OCI-M2 (cell line): Measurements from ENCODE around the gene ADI1.
"Not testable (repeated sequence)": the region's sequence is repeated elsewhere in the genome, so short reads cannot be mapped to it uniquely, and the experiment has no call there.

ENCODE experiments used
- DNase-seq: peaks from one replicate; lab custom pipeline; 2025; ENCODE audit not compliant: unreplicated experiment; lab: John Stamatoyannopoulos, UW

Gene ADI1

DNA sequence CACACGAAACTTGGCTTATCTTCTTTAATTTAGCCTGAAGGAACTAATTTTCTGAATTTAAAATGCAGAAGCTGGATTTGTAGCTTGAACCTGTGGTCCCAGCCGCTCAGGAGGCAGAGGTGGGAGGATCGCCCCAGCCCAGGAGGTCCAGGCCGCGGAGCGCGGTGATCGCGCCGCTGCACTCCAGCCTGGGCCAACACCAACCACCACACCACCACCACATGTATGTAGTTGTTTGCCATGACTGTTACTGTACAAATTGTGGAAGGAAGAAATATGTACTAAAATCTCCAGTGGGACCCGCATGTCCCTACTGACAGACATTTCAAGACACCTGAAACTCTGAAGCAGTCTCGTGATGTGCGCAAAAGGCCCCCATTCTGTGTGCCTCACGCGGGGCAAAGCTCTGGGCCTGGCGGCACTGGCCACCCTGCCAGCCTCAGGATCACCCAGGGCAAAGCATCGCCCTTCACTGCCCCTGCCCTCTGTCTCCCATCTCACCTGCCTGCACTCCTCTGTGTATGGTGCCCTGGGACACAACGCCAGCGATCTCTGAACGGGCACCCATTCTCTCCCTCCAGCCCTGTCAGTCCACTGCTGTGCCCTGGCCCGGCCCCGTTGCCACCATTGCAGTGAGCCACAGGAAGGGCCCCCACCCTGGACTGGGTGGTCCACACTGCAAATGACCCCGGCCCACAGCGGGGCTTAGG lies 10.1 kb upstream of the ADI1 start:
- DNase-seq = no peak

GRCh38 chr2:3527886-3528785 lies 8.8 kb upstream of the ADI1 start:
- DNase-seq = no peak

DNA sequence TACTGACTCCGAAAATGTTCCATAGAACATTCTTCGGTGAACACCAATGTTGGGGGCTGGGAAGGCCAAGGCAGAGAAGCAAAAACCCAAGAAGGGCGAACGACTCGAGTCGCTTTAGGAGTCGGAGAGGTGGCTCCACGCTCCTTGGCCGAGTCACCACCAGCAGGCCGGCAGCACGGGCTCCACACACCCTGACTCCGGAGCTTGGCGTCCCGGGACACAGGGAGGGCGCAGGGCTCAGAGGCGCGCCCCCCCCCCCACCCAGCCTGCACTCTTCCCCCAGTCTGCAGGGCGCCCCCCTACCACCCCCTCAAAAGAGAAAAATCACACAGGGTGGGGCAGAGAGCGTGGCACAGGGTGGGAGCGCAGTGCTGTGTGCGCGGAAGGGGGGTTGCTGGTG lies 7.5 kb upstream of the ADI1 start:
- DNase-seq = no peak

DNA sequence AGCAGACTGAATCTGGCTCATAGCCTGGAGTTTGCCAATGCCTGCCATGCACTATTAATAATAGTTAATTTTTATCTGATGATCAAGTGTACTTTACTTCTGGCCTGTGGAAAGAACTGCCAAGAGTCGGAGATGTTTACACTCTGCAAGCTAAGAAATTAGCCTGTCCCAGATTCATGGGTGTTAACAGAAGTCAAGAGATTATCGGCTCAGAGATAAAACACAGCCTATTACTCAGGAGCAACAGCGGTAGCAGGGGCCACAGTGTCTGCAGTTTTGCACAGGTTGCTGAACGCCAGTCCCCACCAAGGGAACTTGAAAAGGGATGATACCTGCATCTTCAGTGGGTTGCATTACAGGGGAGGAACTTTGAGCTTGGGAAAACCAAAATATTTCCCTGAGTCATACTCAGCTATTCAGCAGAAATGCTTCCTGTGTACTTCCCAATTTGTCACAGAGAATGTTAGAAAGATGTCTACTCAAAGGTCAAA lies 4.3 kb upstream of the ADI1 start:
- no peak for DNase-seq

- DNase-seq = no peak
Observed at GRCh38 chr2:3522961-3523421, 3.7 kb upstream of the ADI1 start.

- DNase-seq = no peak
Observed at GRCh38 chr2:3520591-3520990, 1.3 kb upstream of the ADI1 start.

- DNase-seq = peak; percentile 61
Observed at GRCh38 chr2:3518496-3519254, 656 bp downstream of the ADI1 start.

- no peak for DNase-seq
Observed at GRCh38 chr2:3517948-3518495, 1.3 kb downstream of the ADI1 start.

GRCh38 chr2:3516831-3517230 lies 2.5 kb downstream of the ADI1 start:
- no peak for DNase-seq

DNA sequence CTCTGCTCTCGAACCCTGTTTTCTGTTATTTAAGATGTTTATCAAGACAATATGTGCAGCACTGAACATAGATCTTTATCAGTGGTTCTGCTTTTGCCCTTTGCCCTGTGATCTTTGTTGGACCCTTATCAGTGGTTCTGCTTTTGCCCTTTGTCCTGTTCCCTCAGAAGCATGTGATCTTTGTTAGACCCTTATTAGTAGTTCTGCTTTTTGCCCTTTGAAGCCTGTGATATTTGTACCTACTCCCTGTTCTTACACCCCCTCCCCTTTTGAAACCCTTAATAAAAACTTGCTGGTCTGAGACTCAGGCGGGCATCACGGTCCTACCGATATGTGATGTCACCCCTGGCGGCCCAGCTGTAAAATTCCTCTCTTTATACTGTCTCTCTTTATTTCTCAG lies 3.9 kb downstream of the ADI1 start:
- DNase-seq = not testable (repeated sequence)

GRCh38 chr2:3513026-3513810 lies 6.1 kb downstream of the ADI1 start:
- no peak for DNase-seq

DNA sequence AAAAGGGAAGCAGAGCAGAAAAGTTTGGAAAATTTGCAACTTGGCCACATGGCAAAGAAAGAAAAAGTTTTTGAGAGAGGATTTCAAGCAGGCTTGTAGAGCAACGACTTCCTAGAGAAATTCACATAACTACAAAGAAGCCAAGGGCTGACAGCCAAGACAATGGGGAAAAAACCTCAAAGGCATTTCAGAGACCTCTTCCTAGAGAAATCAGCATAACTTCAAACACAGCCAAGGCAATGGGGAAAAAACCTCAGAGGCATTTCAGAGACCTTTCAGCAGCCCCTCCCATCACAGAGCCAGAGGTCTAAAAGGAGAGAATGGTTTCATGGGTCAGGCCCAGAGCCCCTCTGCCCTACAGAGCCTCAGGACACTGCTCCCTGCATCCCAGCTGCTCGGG lies 7.2 kb downstream of the ADI1 start:
- DNase-seq = no peak

GRCh38 chr2:3505771-3506170 lies 13.6 kb downstream of the ADI1 start:
- DNase-seq = no peak

GRCh38 chr2:3504741-3505140 lies 14.6 kb downstream of the ADI1 start:
- no peak for DNase-seq

DNA sequence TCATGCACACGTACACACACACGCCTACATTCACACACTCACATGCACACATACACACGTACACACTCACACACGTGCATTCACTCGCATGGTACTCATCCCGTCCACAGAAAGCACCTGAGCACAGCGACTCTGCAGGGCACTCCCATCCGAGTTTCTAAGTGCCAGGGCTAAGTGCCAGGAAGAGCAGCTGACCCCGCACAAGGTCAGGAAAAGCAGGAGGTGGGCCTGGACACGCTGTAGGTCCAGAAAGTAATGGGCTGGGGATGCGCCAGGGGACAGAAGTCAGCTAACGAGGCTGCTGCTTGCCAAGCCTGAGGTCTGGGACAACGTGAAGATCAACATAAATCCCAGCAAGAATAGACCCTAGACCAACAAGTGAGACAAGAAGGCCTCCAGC lies 15.8 kb downstream of the ADI1 start:
- DNase-seq = no peak

DNA sequence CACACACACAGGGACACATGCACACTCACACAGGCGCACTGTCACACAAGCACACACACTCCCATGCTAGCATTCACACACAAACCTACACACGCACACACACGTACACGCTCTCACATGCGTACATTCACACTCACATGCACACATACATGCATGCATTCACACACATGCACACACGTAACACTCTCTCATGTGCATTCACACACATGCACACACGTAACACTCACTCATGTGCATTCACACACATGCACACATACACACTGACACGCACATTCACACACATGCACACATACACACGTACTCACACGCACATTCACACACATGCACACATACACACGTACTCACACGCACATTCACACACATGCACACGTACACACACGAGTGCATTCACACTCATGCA lies 16.3 kb downstream of the ADI1 start:
- no peak for DNase-seq

DNA sequence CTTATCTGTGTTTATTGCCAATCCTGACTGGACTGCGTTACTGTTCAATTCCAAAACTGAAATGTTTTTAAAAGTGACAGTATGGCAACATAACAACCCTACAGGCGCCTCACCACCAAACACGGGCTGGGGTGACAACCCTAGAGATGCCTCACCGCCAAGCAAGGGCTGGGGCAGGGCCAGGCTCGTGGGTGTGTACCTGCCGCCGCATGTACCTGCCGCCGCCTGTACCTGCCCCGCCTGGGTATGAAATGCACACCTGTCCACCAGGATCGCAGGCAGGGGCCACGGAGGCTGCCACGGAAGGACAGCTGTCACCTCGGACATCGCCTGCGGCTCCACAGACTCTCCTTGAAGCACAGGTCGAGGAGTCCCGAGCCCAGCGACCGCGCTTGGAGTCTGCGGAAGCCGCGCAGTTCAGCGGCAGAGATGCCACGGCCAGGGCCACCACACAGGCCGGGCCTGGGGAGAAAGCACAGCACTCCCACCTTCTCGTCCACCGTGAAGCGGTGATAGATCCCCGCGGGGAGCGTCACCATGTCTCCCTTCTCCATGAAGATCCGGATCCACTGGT lies 18.9 kb downstream of the ADI1 start:
- DNase-seq = no peak

GRCh38 chr2:3498783-3499394 lies 20.4 kb downstream of the ADI1 start:
- DNase-seq = no peak

DNA sequence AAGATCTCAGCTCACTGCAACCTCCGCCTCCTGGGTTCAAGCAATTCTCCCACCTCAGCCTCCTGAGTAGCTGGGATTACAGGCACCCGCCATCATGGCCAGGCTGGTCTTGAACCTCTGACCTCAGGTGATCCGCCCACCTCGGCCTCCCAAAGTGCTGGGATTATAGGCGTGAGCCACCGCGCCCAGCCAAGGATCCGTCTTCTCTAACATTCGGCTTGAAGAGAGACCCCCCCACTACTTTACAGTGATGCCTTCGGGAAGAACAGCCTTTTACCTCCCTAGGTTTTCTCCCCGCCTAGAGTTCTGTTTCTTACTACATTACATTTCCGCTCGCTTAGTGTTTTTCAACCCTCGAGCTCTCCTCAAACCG lies 22.6 kb downstream of the ADI1 start:
- DNase-seq = not testable (repeated sequence)
